ENCODE measurements around the gene UBASH3A.

- TF ChIP-seq POLR2AphosphoS5 (IDR thresholded peaks at IDR 0.05; ENCODE audit: insufficient read depth in 1 of 2, low read depth in 1 of 2) (no peak), POLR2A (IDR thresholded peaks at IDR 0.05) (no peak), CTCF (IDR thresholded peaks at IDR 0.05) (no peak)
Observed at GRCh38 chr21:42412636-42412933, 8.9 kb downstream of the UBASH3A start.
